HL-60 (cell line): ENCODE results near the gene SLC22A23.

Experiments used
- DNase-seq, 2 experiments: peaks; one replicate each; pipeline ENCODE4 v3.0.0-alpha.2; 2010 to 2020; ENCODE audit warnings: low read depth in 1 of 2, low spot score in 1 of 2
- H3K27ac ChIP-seq: fragments of 250-450 bp; sonication (Bioruptor Pico); replicated peaks from 2 replicates; pipeline ENCODE4 v1.5.1; 2020; ENCODE audit warnings: mild to moderate bottlenecking, moderate library complexity
- H3K27me3 ChIP-seq: fragments of 250-450 bp; sonication (Bioruptor Pico); 2 replicates; pipeline ENCODE4 v1.5.1; 2021; ENCODE audit warnings: mild to moderate bottlenecking, moderate library complexity; ENCODE audit not compliant: insufficient read depth, poor library complexity, severe bottlenecking
- H3K4me3 ChIP-seq: replicated peaks from 2 replicates; pipeline ENCODE4 v1.5.1; 2011; ENCODE audit warnings: mild to moderate bottlenecking, control low read depth, low read length; ENCODE audit not compliant: insufficient read depth
- CTCF ChIP-seq: IDR thresholded peaks from one replicate; pipeline ENCODE4 v1.5.1; 2011; ENCODE audit warnings: low read length, control low read depth, inconsistent platforms; ENCODE audit not compliant: insufficient read depth
- GABPA ChIP-seq: IDR thresholded peaks from 2 replicates; pipeline ENCODE4 v1.6.1; 2012; ENCODE audit warnings: low read depth
- POLR2AphosphoS5 ChIP-seq: IDR thresholded peaks from 2 replicates; pipeline ENCODE4 v1.6.1; 2012; ENCODE audit warnings: low read depth
- REST ChIP-seq: IDR thresholded peaks from 2 replicates; pipeline ENCODE4 v1.6.1; 2012; ENCODE audit warnings: low read depth; ENCODE audit not compliant: insufficient replicate concordance
- SPI1 ChIP-seq: IDR thresholded peaks from 2 replicates; pipeline ENCODE4 v1.6.1; 2012; ENCODE audit warnings: low read depth, mild to moderate bottlenecking, borderline replicate concordance

The SLC22A23 gene

GRCh38 chr6:3294921-3295871 is 161.7 kb downstream of the SLC22A23 start:
- Histone ChIP-seq H3K4me3 (no peak overlapping the region), H3K27me3 (peaks cover 2% of the 10 kb centered on the region), H3K27ac (no peak overlapping the region)
- DNase-seq: no peak
- TF ChIP-seq SPI1: no peak
- TF ChIP-seq POLR2AphosphoS5: no peak
- TF ChIP-seq CTCF: no peak
- TF ChIP-seq REST: no peak
- TF ChIP-seq GABPA: no peak

- H3K27me3 ChIP-seq: peaks cover 2% of the 10 kb centered on the region
- no peak for TF ChIP-seq GABPA
- TF ChIP-seq SPI1: no peak
- TF ChIP-seq CTCF: no peak
- no peak for TF ChIP-seq POLR2AphosphoS5
- no peak for TF ChIP-seq REST
- no peak for DNase-seq
- H3K27ac ChIP-seq: no peak overlapping the region
- no peak overlapping the region for H3K4me3 ChIP-seq
These were observed 162.5 kb downstream of the SLC22A23 start for GRCh38 chr6:3294396-3294795.

GRCh38 chr6:3293271-3294155 is 163.3 kb downstream of the SLC22A23 start:
- Histone ChIP-seq H3K4me3 (no peak overlapping the region), H3K27ac (no peak overlapping the region), H3K27me3 (peaks cover 2% of the 10 kb centered on the region)
- no peak for DNase-seq
- no peak for TF ChIP-seq SPI1
- no peak for TF ChIP-seq GABPA
- TF ChIP-seq POLR2AphosphoS5: no peak
- no peak for TF ChIP-seq REST
- TF ChIP-seq CTCF: no peak
